ENCODE results near the gene SLC50A1. TPM values are rescaled to one million over a fixed set of nuclear protein-coding genes. Genes with fewer than 3 reads are reported as not detected.

The SLC50A1 gene
- polyA plus RNA-seq, 1 experiment, result 31.4 TPM

DNA sequence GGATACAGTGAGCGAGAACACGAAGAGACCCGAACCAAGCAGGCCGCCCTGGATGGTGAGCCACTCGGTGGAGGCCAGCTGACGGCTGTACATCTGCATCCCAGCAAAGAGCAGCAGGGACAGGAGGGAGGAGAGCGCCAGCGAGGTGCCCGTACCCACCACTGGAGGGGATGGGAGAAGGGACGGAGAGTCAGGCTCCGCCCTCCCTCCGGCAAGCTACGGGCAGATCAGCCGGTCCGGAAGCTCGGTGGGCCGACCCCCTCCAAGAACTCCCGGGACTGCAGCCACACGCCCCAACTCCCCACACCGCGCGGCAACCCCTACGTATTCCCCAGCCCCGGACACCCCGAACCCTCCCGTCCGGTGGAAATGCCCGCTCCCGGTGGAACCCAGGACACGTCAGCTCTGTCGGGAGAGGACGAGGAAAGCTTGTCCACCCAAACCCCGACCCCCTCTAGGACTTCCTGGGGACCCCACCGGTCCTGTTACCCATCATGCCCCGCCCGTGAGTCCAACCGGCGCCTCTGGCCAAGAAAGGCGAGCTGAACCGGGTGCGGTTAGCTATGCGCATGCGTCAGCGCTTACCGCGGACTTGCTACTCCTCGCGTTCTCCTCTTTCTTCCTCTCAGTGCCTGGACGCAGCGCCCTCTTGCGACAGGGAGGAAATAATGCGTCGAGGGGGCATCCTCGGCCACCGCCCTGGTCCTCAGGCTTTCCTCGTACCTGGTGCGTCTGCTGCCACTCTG lies 37.3 kb downstream of the SLC50A1 start, which contains the start of gene KRTCAP2:
Gene KRTCAP2 (minus strand): TSS at position 573 of the 746 bp plus-strand sequence. CDS start 80 bp downstream, at position 493.
- peak; percentile 93 for DNase-seq (ENCODE audit: low read depth, low spot score)
- POLR2A ChIA-PET, result interaction anchor here (0.6 to 1.5 kb wide), 14 partner anchors 10 to 217 kb away, joined by 3 to 10 read pairs (median 4); partner anchors contain the start of genes DPM3, EFNA3, PBXIP1 and SHC1
- Histone ChIP-seq H3K27me3 (ENCODE audit: control insufficient read depth, insufficient read depth, low read length) (no peaks in the 10 kb centered on the region), H3K27ac (ENCODE audit: low read depth, low read length) (peak within 1 kb of the TSS; percentile 92), H3K4me3 (ENCODE audit: low read depth, low read length) (peak within 1 kb of the TSS; percentile 99), H3K9me3 (ENCODE audit: control insufficient read depth, insufficient read depth, low read length) (no peaks in the 10 kb centered on the region; the same call in 1 of the 2 replicates)
- CTCF ChIA-PET, result interaction anchor here (0.6 to 12.4 kb wide), 65 partner anchors 9 to 1137 kb away, joined by 3 to 317 read pairs (median 4); partner anchors contain the start of genes EFNA3, MTX1, SCAMP3 and SHC1
- TF ChIP-seq, protein P1, sequence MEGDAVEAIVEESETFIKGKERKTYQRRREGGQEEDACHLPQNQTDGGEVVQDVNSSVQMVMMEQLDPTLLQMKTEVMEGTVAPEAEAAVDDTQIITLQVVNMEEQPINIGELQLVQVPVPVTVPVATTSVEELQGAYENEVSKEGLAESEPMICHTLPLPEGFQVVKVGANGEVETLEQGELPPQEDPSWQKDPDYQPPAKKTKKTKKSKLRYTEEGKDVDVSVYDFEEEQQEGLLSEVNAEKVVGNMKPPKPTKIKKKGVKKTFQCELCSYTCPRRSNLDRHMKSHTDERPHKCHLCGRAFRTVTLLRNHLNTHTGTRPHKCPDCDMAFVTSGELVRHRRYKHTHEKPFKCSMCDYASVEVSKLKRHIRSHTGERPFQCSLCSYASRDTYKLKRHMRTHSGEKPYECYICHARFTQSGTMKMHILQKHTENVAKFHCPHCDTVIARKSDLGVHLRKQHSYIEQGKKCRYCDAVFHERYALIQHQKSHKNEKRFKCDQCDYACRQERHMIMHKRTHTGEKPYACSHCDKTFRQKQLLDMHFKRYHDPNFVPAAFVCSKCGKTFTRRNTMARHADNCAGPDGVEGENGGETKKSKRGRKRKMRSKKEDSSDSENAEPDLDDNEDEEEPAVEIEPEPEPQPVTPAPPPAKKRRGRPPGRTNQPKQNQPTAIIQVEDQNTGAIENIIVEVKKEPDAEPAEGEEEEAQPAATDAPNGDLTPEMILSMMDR (IDR thresholded peaks at IDR 0.05; ENCODE audit: low read depth, low read length), result peak; percentile 96

DNA sequence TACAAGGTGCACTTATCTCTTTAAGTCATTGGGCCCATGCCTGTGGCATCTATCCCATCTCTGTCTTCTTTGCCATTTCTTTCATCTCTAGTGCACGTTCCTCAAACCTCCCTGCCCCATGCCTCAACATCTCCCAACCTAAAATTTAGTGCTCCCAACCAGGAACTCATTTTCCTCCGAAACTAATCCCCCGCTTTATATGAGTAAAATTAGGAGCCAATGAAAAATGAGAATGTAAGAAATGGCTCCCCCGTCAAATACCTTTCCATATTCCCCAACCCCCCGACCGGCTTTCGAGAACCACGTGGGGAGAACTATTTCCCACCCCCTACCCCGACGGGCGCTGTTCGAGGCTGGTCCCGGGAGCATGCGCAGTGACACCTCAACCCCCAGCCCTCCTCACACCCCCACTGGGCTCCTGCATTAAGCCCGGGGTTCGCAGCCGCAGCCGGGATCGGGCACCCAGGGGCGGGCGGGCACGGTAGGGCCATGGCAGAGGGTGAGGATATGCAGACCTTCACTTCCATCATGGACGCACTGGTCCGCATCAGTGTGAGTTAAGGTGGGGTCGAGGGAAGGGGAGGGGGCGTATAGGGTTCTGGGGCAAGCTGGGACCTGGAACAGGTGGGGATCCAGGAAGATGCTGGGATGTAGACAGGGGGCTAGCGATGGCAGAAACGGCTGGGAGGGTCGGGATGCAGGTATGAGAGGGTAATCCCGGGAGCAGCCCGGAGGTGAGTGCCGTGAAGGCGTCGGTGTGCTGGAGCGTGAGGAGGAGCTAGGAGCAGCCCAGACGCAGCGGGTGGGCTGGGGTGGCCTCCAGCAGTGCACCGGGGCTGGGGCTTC lies 38.0 kb downstream of the SLC50A1 start, which contains the start of gene TRIM46:
Gene TRIM46 (plus strand): TSS at position 372 of the 846 bp plus-strand sequence. CDS start 118 bp downstream, at position 490.
- DNase-seq (ENCODE audit: low read depth, low spot score), result no peak
- POLR2A ChIA-PET, result interaction anchor here (0.6 to 1.5 kb wide), 10 partner anchors 20 to 218 kb away, joined by 3 to 10 read pairs (median 4); partner anchors contain the start of genes EFNA3, PBXIP1, SHC1 and SLC50A1
- TF ChIP-seq, protein P1 (IDR thresholded peaks at IDR 0.05; ENCODE audit: low read depth, low read length), result no peak

DNA sequence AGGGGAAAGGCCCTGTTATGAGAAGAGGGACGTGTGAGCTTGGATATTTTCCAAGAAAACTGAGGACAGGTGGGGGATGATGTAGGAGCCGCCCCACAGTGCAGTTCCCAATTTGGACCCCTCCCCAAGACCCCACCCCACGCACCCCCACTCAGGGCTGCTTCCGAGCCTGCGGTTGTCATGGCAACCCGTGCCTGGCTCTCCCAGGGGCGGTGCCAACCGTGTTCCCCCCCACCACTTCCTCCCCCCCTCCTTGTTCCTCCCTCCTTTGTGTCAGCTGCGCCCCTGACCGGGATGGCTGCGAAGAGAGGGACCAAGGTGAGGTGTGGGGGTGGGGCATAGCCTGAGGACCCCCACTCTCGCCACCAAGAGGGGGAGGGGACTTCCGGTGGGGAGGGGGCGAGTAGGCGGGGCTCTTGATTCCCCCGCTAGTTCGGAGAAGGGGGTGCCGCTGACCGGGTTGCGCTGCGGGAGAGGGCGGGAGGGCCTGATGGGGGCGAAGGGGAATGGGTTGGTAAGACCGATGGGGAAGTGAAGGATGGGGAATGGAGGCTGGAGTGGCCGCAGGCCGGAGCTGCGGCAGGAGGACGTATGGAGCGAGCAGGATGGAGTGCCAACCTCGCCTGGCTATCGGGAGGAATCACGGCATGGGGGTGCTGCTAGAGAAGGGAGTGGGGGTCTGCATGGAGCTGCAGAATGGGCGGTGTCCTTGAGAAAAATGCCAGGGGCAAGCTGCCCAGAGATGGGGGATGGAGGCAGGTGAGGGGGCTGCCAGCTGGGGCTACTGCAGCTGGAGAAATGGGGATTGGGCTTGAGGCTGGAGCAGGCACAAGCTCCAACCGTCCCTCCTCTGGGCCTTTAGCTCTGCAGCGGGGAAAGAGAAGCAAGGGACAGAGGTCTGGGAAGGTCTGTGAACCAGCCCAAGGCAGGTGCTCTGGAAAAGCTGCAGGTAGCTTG lies 39.0 kb downstream of the SLC50A1 start:
- Histone ChIP-seq H3K4me3 (ENCODE audit: low read depth, low read length) (peak overlapping the region; percentile 99), H3K27ac (ENCODE audit: low read depth, low read length) (no peak overlapping the region), H3K27me3 (ENCODE audit: control insufficient read depth, insufficient read depth, low read length) (no peaks in the 10 kb centered on the region), H3K9me3 (ENCODE audit: control insufficient read depth, insufficient read depth, low read length) (no peaks in the 10 kb centered on the region; the same call in 1 of the 2 replicates)
- ChIA-PET POLR2A (no interaction called here), CTCF (interaction anchor here (0.8 to 12.4 kb wide), 10 partner anchors 19 to 474 kb away, joined by 3 to 317 read pairs (median 4); no protein-coding TSS in a partner anchor)
- DNase-seq (ENCODE audit: low read depth, low spot score), result no peak
- TF ChIP-seq, protein P1 (IDR thresholded peaks at IDR 0.05; ENCODE audit: low read depth, low read length), result no peak

More for the DNA sequence above, 38.0 kb downstream of the SLC50A1 start, which contains the start of gene TRIM46:
- CTCF ChIA-PET, result interaction anchor here (0.7 to 12.4 kb wide), 33 partner anchors 8 to 203 kb away, joined by 3 to 317 read pairs (median 5); partner anchors contain the start of genes MTX1, SHC1, SLC50A1 and THBS3
- Histone ChIP-seq H3K27me3 (ENCODE audit: control insufficient read depth, insufficient read depth, low read length) (no peaks in the 10 kb centered on the region), H3K4me3 (ENCODE audit: low read depth, low read length) (peak within 1 kb of the TSS; percentile 99), H3K27ac (ENCODE audit: low read depth, low read length) (peak within 1 kb of the TSS; percentile 92), H3K9me3 (ENCODE audit: control insufficient read depth, insufficient read depth, low read length) (no peaks in the 10 kb centered on the region; the same call in 1 of the 2 replicates)

DNA sequence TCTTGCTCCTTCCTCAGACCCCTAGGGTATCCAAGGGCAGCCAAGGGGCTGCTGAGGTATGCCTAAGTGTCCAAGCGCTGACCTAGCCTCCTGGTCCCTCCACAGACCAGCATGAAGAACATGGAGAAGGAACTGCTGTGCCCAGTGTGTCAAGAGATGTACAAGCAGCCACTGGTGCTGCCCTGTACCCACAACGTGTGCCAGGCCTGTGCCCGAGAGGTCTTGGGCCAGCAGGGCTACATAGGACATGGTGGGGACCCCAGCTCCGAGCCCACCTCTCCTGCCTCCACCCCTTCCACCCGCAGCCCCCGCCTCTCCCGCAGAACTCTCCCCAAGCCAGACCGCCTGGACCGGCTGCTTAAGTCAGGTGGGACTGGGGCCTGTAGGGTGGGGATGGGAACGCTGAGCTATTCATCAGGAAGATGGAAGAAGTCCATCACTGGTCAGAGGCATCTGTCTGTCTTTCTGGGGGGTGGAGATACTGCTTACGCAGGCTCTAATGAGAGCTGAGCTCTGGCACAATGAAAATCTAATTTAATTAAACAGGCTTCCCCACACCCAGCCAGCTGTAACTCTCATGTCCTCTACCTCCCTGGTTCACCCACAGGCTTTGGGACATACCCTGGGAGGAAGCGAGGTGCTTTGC lies 39.8 kb downstream of the SLC50A1 start:
- Histone ChIP-seq H3K4me3 (ENCODE audit: low read depth, low read length) (peak overlapping the region; percentile 99), H3K9me3 (ENCODE audit: control insufficient read depth, insufficient read depth, low read length) (no peaks in the 10 kb centered on the region; the same call in 1 of the 2 replicates), H3K27ac (ENCODE audit: low read depth, low read length) (no peak overlapping the region), H3K27me3 (ENCODE audit: control insufficient read depth, insufficient read depth, low read length) (no peaks in the 10 kb centered on the region)
- ChIA-PET CTCF (interaction anchor here (1.1 to 4.4 kb wide), 6 partner anchors 18 to 473 kb away, joined by 3 to 69 read pairs (median 6); no protein-coding TSS in a partner anchor), POLR2A (interaction anchor here (0.5 kb wide), 1 partner anchor 18 kb away, joined by 3 read pairs; no protein-coding TSS in a partner anchor)
- no peak for DNase-seq (ENCODE audit: low read depth, low spot score)
- TF ChIP-seq, protein P1 (IDR thresholded peaks at IDR 0.05; ENCODE audit: low read depth, low read length), result no peak

Measured in AG04450 (cell line).